Measurements from ENCODE around the gene SH3PXD2A. TPM values are rescaled to one million over a fixed set of nuclear protein-coding genes. Genes with fewer than 3 reads are reported as not detected.

SH3PXD2A gene
- total and polyA plus RNA-seq, 10 of the 15 experiments (the other 5 are each of a cell fraction or from before 2014, with no cell fraction given) = 0.63 to 14.0 (median 4.4) TPM

DNA sequence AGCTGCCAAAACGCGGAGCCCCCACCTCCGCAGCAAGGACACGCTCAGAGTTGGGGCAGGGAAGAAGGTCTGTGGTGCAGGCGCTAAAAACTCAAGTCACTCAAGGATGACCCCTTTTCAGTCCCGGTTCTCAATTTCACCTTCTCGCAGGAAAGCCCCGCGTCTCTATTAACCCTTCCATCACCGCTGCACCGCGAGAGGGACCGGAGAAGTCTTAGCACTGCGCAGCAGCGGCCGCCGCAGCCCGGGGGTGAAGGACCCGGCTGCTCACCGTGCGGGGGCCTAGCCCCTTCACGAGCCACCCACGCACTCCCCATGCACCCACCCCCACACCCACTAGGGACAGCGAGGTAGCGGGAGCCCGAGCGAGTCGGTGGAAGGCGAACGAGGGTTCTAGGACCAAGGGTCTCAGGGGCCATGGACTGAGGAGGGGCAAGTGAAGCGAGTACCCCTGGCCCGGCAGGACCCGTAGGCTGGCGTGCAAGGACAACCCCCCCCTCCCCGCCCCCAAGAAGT, 162.9 kb downstream of the SH3PXD2A start:
- Histone ChIP-seq H3K27me3 (replicated peaks in 1 of 2; ENCODE audit: control insufficient read depth in 2 of 2, insufficient read depth in 2 of 2, low read length in 1 of 2) (no peaks in the 10 kb centered on the region), H3K4me2 (ENCODE audit: control insufficient read depth, insufficient read depth) (peak overlapping the region; percentile 60), H4K20me1 (ENCODE audit: control insufficient read depth, insufficient read depth) (no peaks in the 10 kb centered on the region), H3K36me3 (ENCODE audit: control insufficient read depth in 2 of 2, insufficient read depth in 2 of 2, low read length in 1 of 2) (no peaks in the 10 kb centered on the region), H3K9ac (ENCODE audit: control insufficient read depth, insufficient read depth, low read length) (peak overlapping the region; percentile 78), H3K4me1 (ENCODE audit: control insufficient read depth, insufficient read depth, low read length) (peaks cover 45% of the 10 kb centered on the region), H3K9me3 (replicated peaks; ENCODE audit: control insufficient read depth, insufficient read depth, low read length) (no peaks in the 10 kb centered on the region), H3K4me3 (peak overlapping the region; percentile 99), H2AFZ (ENCODE audit: control insufficient read depth, low read depth, low read length) (peak overlapping the region; percentile 40), H3K27ac (ENCODE audit: control insufficient read depth, insufficient read depth) (peak overlapping the region; percentile 80), H3K79me2 (ENCODE audit: control insufficient read depth, insufficient read depth, low read length) (peaks cover 45% of the 10 kb centered on the region)
- BruUV-seq (replicated peaks) = no TSS peak
- in situ Hi-C loops (cut with MboI) = no loop called here
- peak; percentile 74 for ATAC-seq
- intact Hi-C loops (cut with micrococcal nuclease; ENCODE audit: unreplicated experiment) = loop anchor here (10.0 kb wide), 2 partner anchors 432 to 642 kb away; partner anchors contain the start of genes ITPRIP and SFR1
- peak; percentile 87 for FAIRE-seq
- WGBS (ENCODE audit: insufficient coverage, insufficient replicate concordance, low lambda C conversion rate, missing lambda C conversion rate) = under 1% methylated on average over 32 of the region's 35 CpGs
- ChIA-PET RAD21 (ENCODE audit: unreplicated experiment) (interaction anchor here (0.6 kb wide), 1 partner anchor 27 kb away, joined by 3 read pairs; no protein-coding TSS in a partner anchor), CTCF (no interaction called here), POLR2A (interaction anchor here (1.2 kb wide), 1 partner anchor 14 kb away, joined by 3 read pairs; no protein-coding TSS in a partner anchor), SMC1A (ENCODE audit: uncharacterized antibody, unreplicated experiment) (no interaction called here)
- DNase-seq (ENCODE audit: low read depth, low spot score) = no peak
- TF ChIP-seq CREB1 (IDR thresholded peaks at IDR 0.05; ENCODE audit: low read depth) (peak; percentile 61), LARP7 (IDR thresholded peaks at IDR 0.05) (no peak; the same call in 1 of the 2 replicates), CHD2 (IDR thresholded peaks at IDR 0.05; ENCODE audit: borderline replicate concordance, low read depth, low read length) (0 out of 2 replicates have a peak, but pooled peaks have one; percentile 6), POU2F2 (IDR thresholded peaks at IDR 0.05; ENCODE audit: borderline replicate concordance, low read depth, low read length) (0 out of 3 replicates have a peak, but pooled peaks have one; percentile 23), TAF1 (IDR thresholded peaks at IDR 0.05; ENCODE audit: borderline replicate concordance, low read depth, low read length) (peak; percentile 48; the same call in 1 of the 2 replicates), ZNF622 (IDR thresholded peaks at IDR 0.05) (no peak), HCFC1 (IDR thresholded peaks at IDR 0.05; ENCODE audit: low read length) (no peak; the same call in 1 of the 2 replicates), JUND (IDR thresholded peaks at IDR 0.05; ENCODE audit: low read depth, low read length) (0 out of 2 replicates have a peak, but pooled peaks have one; percentile 22), CBX3 (IDR thresholded peaks at IDR 0.05; ENCODE audit: borderline replicate concordance, low read depth) (no peak), STAT3 (IDR thresholded peaks at IDR 0.05; ENCODE audit: low read depth, low read length) (no peak), SP1 (IDR thresholded peaks at IDR 0.05; ENCODE audit: low read depth, low read length) (peak; percentile 19), BMI1 (IDR thresholded peaks at IDR 0.05; ENCODE audit: borderline replicate concordance) (no peak), POLR2A (IDR thresholded peaks at IDR 0.05; ENCODE audit: low read depth, low read length) (peak; percentile 66), NFXL1 (IDR thresholded peaks at IDR 0.05; ENCODE audit: borderline replicate concordance) (no peak), PML (IDR thresholded peaks at IDR 0.05; ENCODE audit: low read length) (no peak), FOXM1 (IDR thresholded peaks at IDR 0.05; ENCODE audit: low read depth, low read length) (no peak), BCL11A (IDR thresholded peaks at IDR 0.05; ENCODE audit: low read depth, low read length) (no peak; the same call in 1 of the 2 replicates), SMC3 (IDR thresholded peaks at IDR 0.05; ENCODE audit: borderline replicate concordance, low read length) (no peak), ZSCAN29 (IDR thresholded peaks at IDR 0.05) (no peak), EP300 (IDR thresholded peaks at IDR 0.05; ENCODE audit: borderline replicate concordance in 1 of 2, control insufficient read depth in 1 of 2, low read depth in 2 of 2, low read length in 2 of 2) (peak; percentile 15 to 75; a peak in 3 of 4 replicates)
- TF ChIP-seq, protein P1, sequence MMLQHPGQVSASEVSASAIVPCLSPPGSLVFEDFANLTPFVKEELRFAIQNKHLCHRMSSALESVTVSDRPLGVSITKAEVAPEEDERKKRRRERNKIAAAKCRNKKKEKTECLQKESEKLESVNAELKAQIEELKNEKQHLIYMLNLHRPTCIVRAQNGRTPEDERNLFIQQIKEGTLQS (IDR thresholded peaks at IDR 0.05; ENCODE audit: borderline replicate concordance, extremely low read depth, low read depth, low read length) = no peak
- TF ChIP-seq, protein P2, sequence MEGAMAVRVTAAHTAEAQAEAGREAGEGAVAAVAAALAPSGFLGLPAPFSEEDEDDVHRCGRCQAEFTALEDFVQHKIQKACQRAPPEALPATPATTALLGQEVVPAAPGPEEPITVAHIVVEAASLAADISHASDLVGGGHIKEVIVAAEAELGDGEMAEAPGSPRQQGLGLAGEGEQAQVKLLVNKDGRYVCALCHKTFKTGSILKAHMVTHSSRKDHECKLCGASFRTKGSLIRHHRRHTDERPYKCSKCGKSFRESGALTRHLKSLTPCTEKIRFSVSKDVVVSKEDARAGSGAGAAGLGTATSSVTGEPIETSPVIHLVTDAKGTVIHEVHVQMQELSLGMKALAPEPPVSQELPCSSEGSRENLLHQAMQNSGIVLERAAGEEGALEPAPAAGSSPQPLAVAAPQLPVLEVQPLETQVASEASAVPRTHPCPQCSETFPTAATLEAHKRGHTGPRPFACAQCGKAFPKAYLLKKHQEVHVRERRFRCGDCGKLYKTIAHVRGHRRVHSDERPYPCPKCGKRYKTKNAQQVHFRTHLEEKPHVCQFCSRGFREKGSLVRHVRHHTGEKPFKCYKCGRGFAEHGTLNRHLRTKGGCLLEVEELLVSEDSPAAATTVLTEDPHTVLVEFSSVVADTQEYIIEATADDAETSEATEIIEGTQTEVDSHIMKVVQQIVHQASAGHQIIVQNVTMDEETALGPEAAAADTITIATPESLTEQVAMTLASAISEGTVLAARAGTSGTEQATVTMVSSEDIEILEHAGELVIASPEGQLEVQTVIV (IDR thresholded peaks at IDR 0.05; ENCODE audit: borderline replicate concordance, partially characterized antibody) = no peak

Data from GM12878 (cell line).